ENCODE results near the gene CDR2L.

Gene CDR2L

DNA sequence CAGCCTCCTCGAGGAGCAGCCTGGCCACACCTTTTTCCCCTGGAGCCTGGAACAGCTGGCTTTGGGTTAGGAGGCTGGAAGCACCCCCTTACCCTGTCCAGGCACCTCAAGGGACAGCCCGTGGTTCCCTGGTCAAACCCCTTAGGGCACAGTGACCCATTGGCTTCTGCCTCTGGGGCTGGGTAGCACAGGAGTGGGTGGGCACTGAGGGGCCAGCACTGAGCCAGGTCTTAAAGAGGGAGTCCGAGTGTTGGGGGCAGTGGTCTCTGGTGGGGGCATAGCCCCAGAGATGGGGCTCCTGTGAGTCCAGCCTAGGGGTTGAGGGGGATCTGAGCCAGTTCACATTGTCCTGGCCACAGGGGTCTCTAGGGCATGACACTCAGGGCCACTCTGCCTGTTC lies 36.4 kb upstream of the CDR2L start:
- no peaks in the 10 kb centered on the region for H3K27me3 ChIP-seq (ENCODE audit: insufficient read depth, low read length)

DNA sequence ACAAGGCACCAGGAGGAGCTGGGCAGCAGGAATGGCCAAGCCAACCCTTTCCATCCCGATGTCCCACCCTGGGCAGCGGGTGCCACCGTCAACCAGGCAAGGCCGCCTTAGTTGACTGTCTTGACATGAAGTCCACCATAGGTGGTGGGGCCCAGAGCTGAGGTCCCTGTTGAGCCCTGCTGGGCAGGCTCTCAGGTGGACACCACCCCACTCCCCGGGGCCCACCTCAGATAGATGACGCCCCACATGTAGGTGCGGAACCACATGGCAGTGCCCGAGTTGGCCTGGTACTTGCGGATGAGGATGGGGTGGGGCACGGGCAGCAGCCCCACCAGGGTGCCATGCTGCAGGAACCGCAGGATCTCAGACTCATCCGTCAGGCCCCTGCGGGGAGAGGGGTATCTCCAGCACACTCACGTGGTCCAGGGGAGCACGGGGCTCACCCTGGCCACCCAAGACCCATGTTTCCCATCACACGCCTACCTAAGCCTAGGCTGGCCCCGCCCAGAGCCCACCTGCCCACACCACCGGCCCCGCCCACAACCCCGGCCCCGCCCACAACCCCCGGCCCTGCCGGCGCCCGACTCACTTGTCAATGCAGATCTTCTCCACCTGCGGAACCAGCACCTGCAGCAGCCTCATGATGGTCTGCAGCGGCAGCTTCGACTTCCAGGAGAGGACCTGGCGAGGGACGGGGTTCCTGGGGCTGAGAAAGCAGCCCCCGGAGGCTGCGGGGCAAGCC lies 35.6 kb upstream of the CDR2L start:
- Histone ChIP-seq H3K9ac (ENCODE audit: low read depth, low read length) (no peak overlapping the region), H3K27ac (ENCODE audit: low read depth, low read length) (no peak overlapping the region)

More for the DNA sequence above, 36.4 kb upstream of the CDR2L start:
- no peaks in the 10 kb centered on the region for H3K36me3 ChIP-seq (ENCODE audit: insufficient read depth, low read length)
- 88% methylated on average over 3 of the region's 3 CpGs for WGBS
- H3K9ac ChIP-seq (ENCODE audit: low read depth, low read length), result no peak overlapping the region
- H3K4me3 ChIP-seq (ENCODE audit: low read length), result no peak overlapping the region
- H3K9me3 ChIP-seq (ENCODE audit: insufficient read depth, low read depth, low read length), result no peaks in the 10 kb centered on the region
- H3K27ac ChIP-seq (ENCODE audit: low read depth, low read length), result no peak overlapping the region
- no peaks in the 10 kb centered on the region; the same call in 1 of the 2 replicates for H3K4me1 ChIP-seq (ENCODE audit: insufficient read depth, low read length)

DNA sequence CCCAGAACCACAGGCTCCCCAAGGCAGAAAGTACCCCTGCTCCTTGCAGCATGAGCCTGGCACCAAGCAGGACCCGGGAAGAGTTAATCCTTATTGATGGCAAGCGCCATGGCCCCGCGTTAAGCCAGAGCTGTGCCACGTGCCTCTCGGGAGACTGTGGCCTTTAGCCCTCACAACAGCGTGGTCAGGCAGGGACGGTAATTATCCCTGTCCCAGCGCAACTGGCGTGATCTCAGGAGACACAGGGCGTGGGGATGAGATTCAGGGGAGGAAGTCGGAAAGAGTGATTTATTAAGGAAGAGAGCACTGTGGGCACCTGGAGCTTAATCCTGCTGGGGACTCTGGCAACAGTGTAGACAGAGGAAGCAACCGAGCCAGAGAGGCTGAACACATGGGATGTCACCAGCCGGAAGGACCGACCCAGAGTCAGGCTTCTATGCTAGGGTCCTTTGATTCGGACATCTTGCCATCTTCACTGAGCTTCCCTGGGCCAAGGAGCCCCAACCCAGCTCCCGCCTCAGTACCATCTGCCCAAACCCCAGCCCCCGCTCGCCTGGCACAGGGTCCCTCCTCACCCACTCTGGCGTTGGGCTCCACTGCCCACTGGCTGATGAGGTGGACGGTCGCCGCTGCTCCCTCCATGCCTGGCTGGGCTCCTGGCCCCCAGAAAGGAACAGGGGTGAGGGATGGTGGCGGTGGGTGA lies 34.9 kb upstream of the CDR2L start:
- no peak overlapping the region for H3K9ac ChIP-seq (ENCODE audit: low read depth, low read length)
- no peak overlapping the region for H3K4me3 ChIP-seq (ENCODE audit: low read length)
- H3K9me3 ChIP-seq (ENCODE audit: insufficient read depth, low read depth, low read length), result no peaks in the 10 kb centered on the region
- 91% methylated on average over 24 of the region's 24 CpGs for WGBS
- no peaks in the 10 kb centered on the region; the same call in 1 of the 2 replicates for H3K4me1 ChIP-seq (ENCODE audit: insufficient read depth, low read length)
- H3K27ac ChIP-seq (ENCODE audit: low read depth, low read length), result no peak overlapping the region
- no peaks in the 10 kb centered on the region for H3K36me3 ChIP-seq (ENCODE audit: insufficient read depth, low read length)
- no peaks in the 10 kb centered on the region; the same call in 1 of the 2 replicates for H3K27me3 ChIP-seq (ENCODE audit: insufficient read depth, low read length)

More for the DNA sequence above, 35.6 kb upstream of the CDR2L start:
- H3K4me3 ChIP-seq (ENCODE audit: low read length), result no peak overlapping the region
- H3K9me3 ChIP-seq (ENCODE audit: insufficient read depth, low read depth, low read length), result no peaks in the 10 kb centered on the region
- no peaks in the 10 kb centered on the region; the same call in 1 of the 2 replicates for H3K4me1 ChIP-seq (ENCODE audit: insufficient read depth, low read length)
- H3K36me3 ChIP-seq (ENCODE audit: insufficient read depth, low read length), result no peaks in the 10 kb centered on the region
- no peaks in the 10 kb centered on the region; the same call in 1 of the 2 replicates for H3K27me3 ChIP-seq (ENCODE audit: insufficient read depth, low read length)
- 80% methylated on average over 32 of the region's 32 CpGs for WGBS

DNA sequence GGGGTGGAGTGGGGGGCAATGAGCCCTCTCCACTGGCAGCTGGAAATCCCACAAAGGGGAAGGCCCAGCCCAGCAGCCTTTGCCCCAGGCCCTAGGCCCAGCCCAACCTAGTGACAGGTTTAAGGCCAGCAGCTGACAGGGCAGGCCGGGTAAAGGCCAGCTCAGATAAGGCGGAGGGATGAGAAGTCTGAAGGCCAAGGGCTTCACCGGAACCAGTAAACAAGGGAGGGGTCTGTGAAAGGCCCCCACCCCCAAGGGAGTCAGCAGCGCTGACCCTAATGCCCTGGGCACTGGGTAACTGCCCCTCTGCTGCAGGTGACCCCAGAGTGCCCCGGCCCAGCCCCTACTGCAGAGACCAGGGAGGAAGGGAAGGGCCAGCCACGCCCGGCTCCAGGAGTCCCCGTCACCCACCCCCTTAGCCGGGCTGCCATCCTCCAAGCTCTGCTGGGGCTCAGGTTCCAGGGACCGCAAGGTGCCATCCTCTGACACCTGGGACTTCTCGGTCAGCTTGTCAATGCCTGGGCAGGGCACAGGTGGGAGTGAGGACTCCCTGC lies 34.2 kb upstream of the CDR2L start:
- Histone ChIP-seq H3K4me1 (ENCODE audit: insufficient read depth, low read length) (no peaks in the 10 kb centered on the region; the same call in 1 of the 2 replicates), H3K9ac (ENCODE audit: low read depth, low read length) (no peak overlapping the region), H3K4me3 (ENCODE audit: low read length) (no peak overlapping the region), H3K27me3 (ENCODE audit: insufficient read depth, low read length) (peaks cover 3% of the 10 kb centered on the region), H3K9me3 (ENCODE audit: insufficient read depth, low read depth, low read length) (no peaks in the 10 kb centered on the region), H3K36me3 (ENCODE audit: insufficient read depth, low read length) (no peaks in the 10 kb centered on the region), H3K27ac (ENCODE audit: low read depth, low read length) (no peak overlapping the region)
- WGBS, result 91% methylated on average over 11 of the region's 11 CpGs

DNA sequence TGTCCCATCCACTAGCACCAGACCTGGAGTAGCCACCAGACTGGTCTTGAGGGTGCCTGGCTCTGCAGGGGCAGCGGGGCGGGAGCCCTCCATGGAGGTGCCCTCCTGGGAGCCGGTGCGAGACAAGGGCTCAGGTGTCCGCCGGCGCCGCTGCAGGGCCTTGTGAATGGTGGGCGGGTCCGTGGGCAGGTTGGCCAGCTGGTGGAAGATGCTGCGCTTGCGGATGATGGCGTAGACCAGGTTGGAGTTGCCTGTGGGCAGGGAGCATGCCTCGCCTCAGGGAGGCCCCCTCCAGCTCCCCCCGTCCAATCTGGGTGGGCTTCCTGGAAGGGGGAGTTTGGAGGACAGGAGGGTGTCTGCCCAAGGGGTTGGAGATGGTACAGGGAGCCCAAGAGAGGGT lies 33.3 kb upstream of the CDR2L start:
- Histone ChIP-seq H3K9me3 (ENCODE audit: insufficient read depth, low read depth, low read length) (no peaks in the 10 kb centered on the region), H3K4me3 (ENCODE audit: low read length) (no peak overlapping the region), H3K27me3 (ENCODE audit: insufficient read depth, low read length) (peaks cover 11% of the 10 kb centered on the region), H3K4me1 (ENCODE audit: insufficient read depth, low read length) (no peaks in the 10 kb centered on the region; the same call in 1 of the 2 replicates), H3K36me3 (ENCODE audit: insufficient read depth, low read length) (no peaks in the 10 kb centered on the region), H3K9ac (ENCODE audit: low read depth, low read length) (no peak overlapping the region), H3K27ac (ENCODE audit: low read depth, low read length) (no peak overlapping the region)
- 91% methylated on average over 15 of the region's 15 CpGs for WGBS

DNA sequence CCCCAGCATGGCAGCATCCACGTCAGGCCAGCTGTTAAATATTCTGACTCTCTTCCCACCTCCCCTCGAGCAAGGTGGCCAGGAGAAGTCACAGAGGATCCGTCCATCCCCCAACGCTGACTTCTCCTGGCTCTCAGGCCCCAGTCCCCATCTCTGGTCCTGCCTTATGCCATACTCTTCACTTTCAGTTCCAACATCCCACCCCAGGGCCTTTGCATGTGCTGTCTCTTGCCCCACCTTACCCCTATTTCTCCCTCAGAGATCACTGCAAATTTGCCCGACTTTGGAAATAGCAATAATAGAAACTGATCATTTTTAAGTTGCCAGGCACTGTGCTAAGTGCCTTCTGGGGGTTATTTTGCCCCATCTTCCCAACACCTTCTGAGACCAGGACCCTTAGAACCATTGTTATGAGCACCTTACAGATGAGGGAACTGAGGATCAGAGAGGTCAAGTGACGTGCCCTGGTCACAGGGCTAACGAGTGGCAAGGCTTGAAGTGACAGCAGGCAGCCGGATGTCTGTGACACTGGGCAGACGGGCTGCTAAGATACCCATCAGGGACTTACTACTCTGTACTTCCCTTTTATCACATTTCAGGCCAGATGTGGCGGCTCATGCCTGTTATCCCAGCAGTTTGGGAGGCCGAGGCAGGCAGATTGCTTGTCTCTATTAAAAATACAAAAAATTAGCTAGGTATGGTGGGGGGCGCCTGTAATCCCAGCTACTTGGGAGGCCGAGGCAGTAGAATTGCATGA lies 32.6 kb upstream of the CDR2L start:
- 72% methylated on average over 13 of the region's 13 CpGs for WGBS
- Histone ChIP-seq H3K27me3 (ENCODE audit: insufficient read depth, low read length) (peaks cover 14% of the 10 kb centered on the region), H3K4me3 (ENCODE audit: low read length) (no peak overlapping the region), H3K27ac (ENCODE audit: low read depth, low read length) (no peak overlapping the region), H3K9me3 (ENCODE audit: insufficient read depth, low read depth, low read length) (no peaks in the 10 kb centered on the region), H3K4me1 (ENCODE audit: insufficient read depth, low read length) (no peaks in the 10 kb centered on the region; the same call in 1 of the 2 replicates), H3K36me3 (ENCODE audit: insufficient read depth, low read length) (no peaks in the 10 kb centered on the region), H3K9ac (ENCODE audit: low read depth, low read length) (no peak overlapping the region)

DNA sequence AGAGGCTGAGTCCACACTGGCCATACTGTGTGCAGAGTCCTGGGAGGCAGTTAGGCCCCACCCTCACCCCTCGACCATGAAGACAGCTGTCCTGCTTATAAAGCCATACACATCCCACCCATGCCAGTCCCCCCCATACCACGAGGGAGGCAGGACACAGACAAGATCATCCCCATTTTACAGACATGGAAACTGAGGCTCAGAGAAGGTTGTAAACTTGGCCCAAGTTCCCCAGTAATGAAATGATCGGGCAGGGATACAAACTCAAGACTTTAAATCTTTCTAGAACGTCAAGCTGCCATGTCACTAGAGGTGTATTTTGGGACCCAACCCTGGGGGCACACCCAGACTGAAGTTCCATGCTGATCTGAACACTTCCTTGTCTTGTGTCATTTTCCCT lies 31.3 kb upstream of the CDR2L start:
- WGBS, result 78% methylated on average over 4 of the region's 4 CpGs
- no peaks in the 10 kb centered on the region for H3K9me3 ChIP-seq (ENCODE audit: insufficient read depth, low read depth, low read length)
- no peaks in the 10 kb centered on the region; the same call in 1 of the 2 replicates for H3K4me1 ChIP-seq (ENCODE audit: insufficient read depth, low read length)

DNA sequence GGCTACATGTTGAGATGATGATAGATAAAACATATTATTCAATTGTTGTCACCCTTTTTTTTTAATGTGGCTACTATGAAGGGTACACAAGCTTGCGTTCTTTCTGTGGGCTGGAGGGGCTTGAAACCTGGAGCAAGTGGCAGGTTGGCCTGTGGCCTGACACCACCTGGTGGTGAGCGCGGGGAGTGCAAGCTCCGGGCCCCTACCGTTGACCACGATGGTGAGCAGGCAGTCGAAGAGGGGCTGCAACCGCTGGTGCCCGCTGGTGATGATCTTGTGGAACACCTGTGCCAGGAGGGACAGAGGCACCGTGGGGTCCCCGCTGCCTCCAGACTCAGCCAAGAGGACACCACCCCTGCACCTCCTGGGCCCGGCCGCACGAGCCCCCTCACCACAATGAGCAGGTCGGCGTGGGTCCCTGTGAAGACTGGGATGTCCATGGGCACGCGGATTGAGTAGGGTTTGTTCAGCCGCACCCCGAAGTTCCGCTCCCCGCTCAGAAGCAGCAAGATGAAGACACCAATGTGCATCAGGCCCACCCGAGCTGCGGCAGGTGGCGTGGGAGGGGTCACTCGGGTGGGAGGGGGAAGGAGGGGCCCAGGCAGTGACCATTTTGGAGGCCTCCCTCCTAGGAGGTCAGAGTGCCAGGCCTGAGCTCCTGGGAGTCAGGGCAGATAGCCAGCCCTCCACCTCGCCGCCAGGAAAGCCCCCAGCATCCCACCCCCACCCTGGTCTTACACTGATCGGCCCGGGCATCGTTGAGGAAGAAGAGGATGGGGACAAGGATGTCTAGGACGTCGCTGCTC lies 29.3 kb upstream of the CDR2L start:
- Histone ChIP-seq H3K27ac (ENCODE audit: low read depth, low read length) (no peak overlapping the region), H3K27me3 (ENCODE audit: insufficient read depth, low read length) (peaks cover 14% of the 10 kb centered on the region), H3K4me1 (ENCODE audit: insufficient read depth, low read length) (no peaks in the 10 kb centered on the region), H3K9me3 (ENCODE audit: insufficient read depth, low read depth, low read length) (no peaks in the 10 kb centered on the region), H3K36me3 (ENCODE audit: insufficient read depth, low read length) (no peaks in the 10 kb centered on the region), H3K4me3 (ENCODE audit: low read length) (no peak overlapping the region), H3K9ac (ENCODE audit: low read depth, low read length) (no peak overlapping the region)
- 50% methylated on average over 31 of the region's 33 CpGs for WGBS

More for the DNA sequence above, 31.3 kb upstream of the CDR2L start:
- peaks cover 14% of the 10 kb centered on the region for H3K27me3 ChIP-seq (ENCODE audit: insufficient read depth, low read length)
- no peak overlapping the region for H3K9ac ChIP-seq (ENCODE audit: low read depth, low read length)
- no peaks in the 10 kb centered on the region for H3K36me3 ChIP-seq (ENCODE audit: insufficient read depth, low read length)
- H3K4me3 ChIP-seq (ENCODE audit: low read length), result no peak overlapping the region
- no peak overlapping the region for H3K27ac ChIP-seq (ENCODE audit: low read depth, low read length)

DNA sequence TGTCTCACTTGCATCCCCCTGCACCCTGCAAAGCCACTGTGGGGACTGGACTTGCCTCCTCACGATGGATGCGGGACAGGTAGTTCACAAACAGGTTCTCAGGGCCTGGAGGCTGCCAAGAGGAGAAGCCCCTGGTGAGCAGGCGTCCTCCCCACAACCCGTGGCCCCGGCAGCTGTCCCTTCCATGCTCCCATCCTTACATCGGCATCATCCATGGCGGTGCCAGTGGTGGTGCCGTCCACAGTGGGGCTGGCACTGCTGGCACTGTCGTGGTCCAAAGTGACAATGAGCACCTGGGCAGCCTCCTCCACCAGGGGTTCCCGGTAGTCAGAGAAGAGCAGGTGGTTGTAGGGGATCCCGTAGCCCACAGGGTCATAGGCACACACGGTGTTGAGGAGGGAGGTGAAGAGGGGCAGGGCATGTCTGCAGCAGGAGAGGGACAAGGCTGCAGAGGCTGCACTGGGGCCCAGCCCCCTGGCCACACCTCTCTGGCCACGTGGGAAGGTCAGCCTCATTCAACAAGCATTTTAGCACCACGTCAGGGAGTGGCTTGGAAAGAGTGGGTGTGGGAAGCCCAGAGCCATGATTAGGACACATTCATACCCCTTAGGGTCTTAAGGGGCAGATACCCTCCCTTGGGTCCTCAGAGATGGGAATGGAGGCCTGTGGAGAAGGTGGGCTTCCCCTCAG lies 27.5 kb upstream of the CDR2L start:
- Histone ChIP-seq H3K4me1 (ENCODE audit: insufficient read depth, low read length) (no peaks in the 10 kb centered on the region), H3K9me3 (ENCODE audit: insufficient read depth, low read depth, low read length) (no peaks in the 10 kb centered on the region), H3K36me3 (ENCODE audit: insufficient read depth, low read length) (no peaks in the 10 kb centered on the region), H3K27ac (ENCODE audit: low read depth, low read length) (no peak overlapping the region), H3K4me3 (ENCODE audit: low read length) (no peak overlapping the region), H3K9ac (ENCODE audit: low read depth, low read length) (no peak overlapping the region), H3K27me3 (ENCODE audit: insufficient read depth, low read length) (peaks cover 14% of the 10 kb centered on the region)
- WGBS, result 75% methylated on average over 14 of the region's 14 CpGs

Data from HUES64 (cell line).